ENCODE results near the gene LHX4. TPM values are rescaled to one million over a fixed set of nuclear protein-coding genes. Genes with fewer than 3 reads are reported as not detected.

LHX4 gene
- total and polyA plus RNA-seq, 4 donors = under 0.01 to 0.19 (median 0.05) TPM

DNA sequence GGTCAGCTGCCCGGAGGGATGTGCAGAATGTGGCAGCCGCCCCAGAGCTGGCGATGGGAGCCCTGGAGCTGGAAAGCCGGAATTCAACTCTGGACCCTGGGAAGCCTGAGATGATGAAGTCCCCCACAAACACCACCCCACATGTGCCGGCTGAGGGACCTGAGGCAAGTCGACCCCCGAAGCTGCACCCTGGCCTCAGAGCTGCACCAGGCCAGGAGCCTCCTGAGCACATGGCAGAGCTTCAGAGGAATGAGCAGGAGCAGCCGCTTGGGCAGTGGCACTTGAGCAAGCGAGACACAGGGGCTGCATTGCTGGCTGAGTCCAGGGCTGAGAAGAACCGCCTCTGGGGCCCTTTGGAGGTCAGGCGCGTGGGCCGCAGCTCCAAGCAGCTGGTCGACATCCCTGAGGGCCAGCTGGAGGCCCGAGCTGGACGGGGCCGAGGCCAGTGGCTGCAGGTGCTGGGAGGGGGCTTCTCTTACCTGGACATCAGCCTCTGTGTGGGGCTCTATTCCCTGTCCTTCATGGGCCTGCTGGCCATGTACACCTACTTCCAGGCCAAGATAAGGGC, 33.5 kb upstream of the LHX4 start:
- 93% methylated on average over 17 of the region's 17 CpGs for WGBS
- H3K36me3 ChIP-seq (ENCODE audit: control insufficient read depth in 4 of 4, insufficient read depth in 3 of 4, low read depth in 1 of 4, low read length in 3 of 4) = no peaks in the 10 kb centered on the region

More for the DNA sequence above, 33.5 kb upstream of the LHX4 start:
- peaks cover 1 to 7% (median 2%) of the 10 kb centered on the region in 4 donors for H3K4me1 ChIP-seq (ENCODE audit: control insufficient read depth in 4 of 4, insufficient read depth in 4 of 4, low read length in 3 of 4)
- H3K27ac ChIP-seq (ENCODE audit: low read depth in 1 of 2, low read length in 2 of 2) = no peak overlapping the region
- no peak overlapping the region for H3K4me3 ChIP-seq (ENCODE audit: low read depth in 1 of 3, low read length in 3 of 3)
- no peaks in the 10 kb centered on the region for H3K9me3 ChIP-seq (ENCODE audit: control insufficient read depth in 4 of 4, low read length in 3 of 4)
- H3K9ac ChIP-seq (ENCODE audit: low read depth in 1 of 2, low read length in 2 of 2) = no peak overlapping the region
- DNase-seq (ENCODE audit: low spot score) = no peak
- no peak for TF ChIP-seq JUND (IDR thresholded peaks at IDR 0.05)
- no peak for TF ChIP-seq RXRA (IDR thresholded peaks at IDR 0.05)
- TF ChIP-seq FOXA1 (IDR thresholded peaks at IDR 0.05) = no peak
- no peak for TF ChIP-seq HNF4A (conservative IDR thresholded peaks at IDR 0.05)
- TF ChIP-seq, protein P1, sequence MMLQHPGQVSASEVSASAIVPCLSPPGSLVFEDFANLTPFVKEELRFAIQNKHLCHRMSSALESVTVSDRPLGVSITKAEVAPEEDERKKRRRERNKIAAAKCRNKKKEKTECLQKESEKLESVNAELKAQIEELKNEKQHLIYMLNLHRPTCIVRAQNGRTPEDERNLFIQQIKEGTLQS (IDR thresholded peaks at IDR 0.05) = no peak
- no peak for TF ChIP-seq RAD21 (IDR thresholded peaks at IDR 0.05)
- TF ChIP-seq EGR1 (IDR thresholded peaks at IDR 0.05; ENCODE audit: low read depth in 2 of 2) = no peak
- TF ChIP-seq, protein P2, sequence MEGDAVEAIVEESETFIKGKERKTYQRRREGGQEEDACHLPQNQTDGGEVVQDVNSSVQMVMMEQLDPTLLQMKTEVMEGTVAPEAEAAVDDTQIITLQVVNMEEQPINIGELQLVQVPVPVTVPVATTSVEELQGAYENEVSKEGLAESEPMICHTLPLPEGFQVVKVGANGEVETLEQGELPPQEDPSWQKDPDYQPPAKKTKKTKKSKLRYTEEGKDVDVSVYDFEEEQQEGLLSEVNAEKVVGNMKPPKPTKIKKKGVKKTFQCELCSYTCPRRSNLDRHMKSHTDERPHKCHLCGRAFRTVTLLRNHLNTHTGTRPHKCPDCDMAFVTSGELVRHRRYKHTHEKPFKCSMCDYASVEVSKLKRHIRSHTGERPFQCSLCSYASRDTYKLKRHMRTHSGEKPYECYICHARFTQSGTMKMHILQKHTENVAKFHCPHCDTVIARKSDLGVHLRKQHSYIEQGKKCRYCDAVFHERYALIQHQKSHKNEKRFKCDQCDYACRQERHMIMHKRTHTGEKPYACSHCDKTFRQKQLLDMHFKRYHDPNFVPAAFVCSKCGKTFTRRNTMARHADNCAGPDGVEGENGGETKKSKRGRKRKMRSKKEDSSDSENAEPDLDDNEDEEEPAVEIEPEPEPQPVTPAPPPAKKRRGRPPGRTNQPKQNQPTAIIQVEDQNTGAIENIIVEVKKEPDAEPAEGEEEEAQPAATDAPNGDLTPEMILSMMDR (IDR thresholded peaks at IDR 0.05; ENCODE audit: low read depth, low read length, missing input control) = no peak
- TF ChIP-seq HNF4G (IDR thresholded peaks at IDR 0.05) = no peak
- no peak for TF ChIP-seq TAF1 (conservative IDR thresholded peaks at IDR 0.05)
- no peak for TF ChIP-seq FOXA2 (IDR thresholded peaks at IDR 0.05)
- TF ChIP-seq, protein P3, sequence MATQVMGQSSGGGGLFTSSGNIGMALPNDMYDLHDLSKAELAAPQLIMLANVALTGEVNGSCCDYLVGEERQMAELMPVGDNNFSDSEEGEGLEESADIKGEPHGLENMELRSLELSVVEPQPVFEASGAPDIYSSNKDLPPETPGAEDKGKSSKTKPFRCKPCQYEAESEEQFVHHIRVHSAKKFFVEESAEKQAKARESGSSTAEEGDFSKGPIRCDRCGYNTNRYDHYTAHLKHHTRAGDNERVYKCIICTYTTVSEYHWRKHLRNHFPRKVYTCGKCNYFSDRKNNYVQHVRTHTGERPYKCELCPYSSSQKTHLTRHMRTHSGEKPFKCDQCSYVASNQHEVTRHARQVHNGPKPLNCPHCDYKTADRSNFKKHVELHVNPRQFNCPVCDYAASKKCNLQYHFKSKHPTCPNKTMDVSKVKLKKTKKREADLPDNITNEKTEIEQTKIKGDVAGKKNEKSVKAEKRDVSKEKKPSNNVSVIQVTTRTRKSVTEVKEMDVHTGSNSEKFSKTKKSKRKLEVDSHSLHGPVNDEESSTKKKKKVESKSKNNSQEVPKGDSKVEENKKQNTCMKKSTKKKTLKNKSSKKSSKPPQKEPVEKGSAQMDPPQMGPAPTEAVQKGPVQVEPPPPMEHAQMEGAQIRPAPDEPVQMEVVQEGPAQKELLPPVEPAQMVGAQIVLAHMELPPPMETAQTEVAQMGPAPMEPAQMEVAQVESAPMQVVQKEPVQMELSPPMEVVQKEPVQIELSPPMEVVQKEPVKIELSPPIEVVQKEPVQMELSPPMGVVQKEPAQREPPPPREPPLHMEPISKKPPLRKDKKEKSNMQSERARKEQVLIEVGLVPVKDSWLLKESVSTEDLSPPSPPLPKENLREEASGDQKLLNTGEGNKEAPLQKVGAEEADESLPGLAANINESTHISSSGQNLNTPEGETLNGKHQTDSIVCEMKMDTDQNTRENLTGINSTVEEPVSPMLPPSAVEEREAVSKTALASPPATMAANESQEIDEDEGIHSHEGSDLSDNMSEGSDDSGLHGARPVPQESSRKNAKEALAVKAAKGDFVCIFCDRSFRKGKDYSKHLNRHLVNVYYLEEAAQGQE (IDR thresholded peaks at IDR 0.05) = no peak
- TF ChIP-seq, protein P4, sequence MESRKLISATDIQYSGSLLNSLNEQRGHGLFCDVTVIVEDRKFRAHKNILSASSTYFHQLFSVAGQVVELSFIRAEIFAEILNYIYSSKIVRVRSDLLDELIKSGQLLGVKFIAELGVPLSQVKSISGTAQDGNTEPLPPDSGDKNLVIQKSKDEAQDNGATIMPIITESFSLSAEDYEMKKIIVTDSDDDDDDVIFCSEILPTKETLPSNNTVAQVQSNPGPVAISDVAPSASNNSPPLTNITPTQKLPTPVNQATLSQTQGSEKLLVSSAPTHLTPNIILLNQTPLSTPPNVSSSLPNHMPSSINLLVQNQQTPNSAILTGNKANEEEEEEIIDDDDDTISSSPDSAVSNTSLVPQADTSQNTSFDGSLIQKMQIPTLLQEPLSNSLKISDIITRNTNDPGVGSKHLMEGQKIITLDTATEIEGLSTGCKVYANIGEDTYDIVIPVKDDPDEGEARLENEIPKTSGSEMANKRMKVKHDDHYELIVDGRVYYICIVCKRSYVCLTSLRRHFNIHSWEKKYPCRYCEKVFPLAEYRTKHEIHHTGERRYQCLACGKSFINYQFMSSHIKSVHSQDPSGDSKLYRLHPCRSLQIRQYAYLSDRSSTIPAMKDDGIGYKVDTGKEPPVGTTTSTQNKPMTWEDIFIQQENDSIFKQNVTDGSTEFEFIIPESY (IDR thresholded peaks at IDR 0.05) = no peak
- TF ChIP-seq YY1 (IDR thresholded peaks at IDR 0.05) = no peak
- TF ChIP-seq, protein P5, sequence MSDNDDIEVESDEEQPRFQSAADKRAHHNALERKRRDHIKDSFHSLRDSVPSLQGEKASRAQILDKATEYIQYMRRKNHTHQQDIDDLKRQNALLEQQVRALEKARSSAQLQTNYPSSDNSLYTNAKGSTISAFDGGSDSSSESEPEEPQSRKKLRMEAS (IDR thresholded peaks at IDR 0.05) = no peak
- TF ChIP-seq SP1 (IDR thresholded peaks at IDR 0.05) = no peak
- no peak for TF ChIP-seq NR2F2 (IDR thresholded peaks at IDR 0.05)
- no peak for TF ChIP-seq GABPA (IDR thresholded peaks at IDR 0.05 in 1 of 2, conservative IDR thresholded peaks at IDR 0.05 in 1 of 2)
- no peaks in the 10 kb centered on the region for H3K27me3 ChIP-seq (ENCODE audit: control insufficient read depth in 4 of 4, insufficient read depth in 4 of 4, low read length in 3 of 4)

Measured in liver (tissue), 9 donors.